WTC11 (cell line): ENCODE results near the gene SEMA6C. TPM values are rescaled to one million over a fixed set of nuclear protein-coding genes. Genes with fewer than 3 reads are reported as not detected.

Experiments
- ATAC-seq: fragments of 200-7000 bp; cut with Tn5 transposase; 2 replicates; pipeline ENCODE4 v1.10.0; 2021; ENCODE audit warnings: mild to moderate bottlenecking, moderate library complexity
- CTCF ChIA-PET: fragments of 300-600 bp; sonication (Branson Sonifier 250); formaldehyde crosslinking; loops from one replicate; lab custom pipeline; 2021; ENCODE audit warnings: antibody characterized with exemption; lab: Charles Lee
- POLR2A ChIA-PET: fragments of 350-600 bp; sonication (Branson Sonifier 250); formaldehyde crosslinking; loops from one replicate; lab custom pipeline; 2021; ENCODE audit warnings: antibody characterized with exemption; lab: Charles Lee
- DNase-seq: peaks from one replicate; pipeline ENCODE4 v3.0.0; 2021; ENCODE audit warnings: low spot score
- H3K27ac Mint-ChIP-seq: 2 replicates; pipeline ENCODE4 v1.8.0; 2021; ENCODE audit warnings: mixed read lengths
- H3K27me3 Mint-ChIP-seq: 2 replicates; pipeline ENCODE4 v1.8.0; 2021; ENCODE audit warnings: low read depth, mild to moderate bottlenecking, moderate library complexity, mixed read lengths
- H3K36me3 Mint-ChIP-seq: 2 replicates; pipeline ENCODE4 v1.8.0; 2021; ENCODE audit warnings: mixed read lengths
- H3K4me1 Mint-ChIP-seq: 2 replicates; pipeline ENCODE4 v1.8.0; 2022; ENCODE audit warnings: mixed read lengths
- H3K4me3 Mint-ChIP-seq: 2 replicates; pipeline ENCODE4 v1.8.0; 2021; ENCODE audit warnings: mild to moderate bottlenecking, moderate library complexity, mixed read lengths
- H3K9me3 Mint-ChIP-seq: 2 replicates; pipeline ENCODE4 v1.8.0; 2021; ENCODE audit warnings: mixed read lengths
- AFF4 ChIP-seq: sonication (generic); formaldehyde crosslinking; IDR thresholded peaks from 2 replicates; pipeline ENCODE4 v1.8.1; 2023; ENCODE audit warnings: mild to moderate bottlenecking, missing genetic modification reagents, borderline replicate concordance
- ATF1 ChIP-seq: sonication (generic); formaldehyde crosslinking; IDR thresholded peaks from 2 replicates; pipeline ENCODE4 v1.8.1; 2023; ENCODE audit warnings: mild to moderate bottlenecking, moderate library complexity, missing genetic modification reagents
- ATF2 ChIP-seq: sonication (generic); formaldehyde crosslinking; IDR thresholded peaks from 2 replicates; pipeline ENCODE4 v1.8.1; 2022; ENCODE audit warnings: low read depth, missing genetic modification reagents, borderline replicate concordance
- CBFB ChIP-seq: sonication (generic); formaldehyde crosslinking; IDR thresholded peaks from 2 replicates; pipeline ENCODE4 v1.8.1; 2022; ENCODE audit warnings: mild to moderate bottlenecking, low read depth, missing genetic modification reagents
- CREB1 ChIP-seq: sonication (generic); formaldehyde crosslinking; IDR thresholded peaks from 2 replicates; pipeline ENCODE4 v1.8.0; 2023; ENCODE audit warnings: mild to moderate bottlenecking, missing genetic modification reagents
- CREM ChIP-seq: sonication (generic); formaldehyde crosslinking; IDR thresholded peaks from 2 replicates; pipeline ENCODE4 v1.8.1; 2022; ENCODE audit warnings: mild to moderate bottlenecking, missing genetic modification reagents, moderate library complexity
- ESRRA ChIP-seq: sonication (generic); formaldehyde crosslinking; IDR thresholded peaks from 2 replicates; pipeline ENCODE4 v1.8.1; 2022; ENCODE audit warnings: mild to moderate bottlenecking, missing genetic modification reagents, borderline replicate concordance
- ETV6 ChIP-seq: sonication (generic); formaldehyde crosslinking; IDR thresholded peaks from 2 replicates; pipeline ENCODE4 v1.8.1; 2022; ENCODE audit warnings: mild to moderate bottlenecking, missing genetic modification reagents
- FOXJ3 ChIP-seq: sonication (generic); formaldehyde crosslinking; IDR thresholded peaks from 2 replicates; pipeline ENCODE4 v1.9.0; 2021; ENCODE audit warnings: missing genetic modification reagents, mild to moderate bottlenecking, borderline replicate concordance
- GABPB1 ChIP-seq: sonication (generic); formaldehyde crosslinking; IDR thresholded peaks from 2 replicates; pipeline ENCODE4 v1.8.1; 2023; ENCODE audit warnings: mild to moderate bottlenecking, missing genetic modification reagents
- GRHL2 ChIP-seq: fragments of 250-450 bp; sonication (Bioruptor Pico); IDR thresholded peaks from 2 replicates; pipeline ENCODE4 v1.8.0; 2022; ENCODE audit warnings: mild to moderate bottlenecking, moderate library complexity; ENCODE audit not compliant: insufficient replicate concordance, severe bottlenecking
- IRF1 ChIP-seq: sonication (generic); formaldehyde crosslinking; IDR thresholded peaks from 2 replicates; pipeline ENCODE4 v1.8.0; 2023; ENCODE audit warnings: missing genetic modification reagents
- KAT7 ChIP-seq: sonication (generic); formaldehyde crosslinking; IDR thresholded peaks from 2 replicates; pipeline ENCODE4 v1.8.1; 2023; ENCODE audit warnings: missing genetic modification reagents, mild to moderate bottlenecking, borderline replicate concordance
- MXD4 ChIP-seq: fragments of 250-450 bp; sonication (Bioruptor Pico); IDR thresholded peaks from 2 replicates; pipeline ENCODE4 v1.8.0; 2021; ENCODE audit warnings: mild to moderate bottlenecking, moderate library complexity, borderline replicate concordance
- NFYB ChIP-seq: sonication (generic); formaldehyde crosslinking; conservative IDR thresholded peaks from 2 replicates; pipeline ENCODE4 v1.8.0; 2022; ENCODE audit warnings: low read depth, missing genetic modification reagents
- NR1H2 ChIP-seq: sonication (generic); formaldehyde crosslinking; IDR thresholded peaks from 2 replicates; pipeline ENCODE4 v1.9.0; 2021; ENCODE audit warnings: mild to moderate bottlenecking, moderate library complexity, missing genetic modification reagents
- NR2C2 ChIP-seq: sonication (generic); formaldehyde crosslinking; IDR thresholded peaks from 2 replicates; pipeline ENCODE4 v1.8.0; 2022; ENCODE audit warnings: mild to moderate bottlenecking, missing genetic modification reagents
- NR3C1 ChIP-seq: sonication (generic); formaldehyde crosslinking; conservative IDR thresholded peaks from 2 replicates; pipeline ENCODE4 v1.8.1; 2023; ENCODE audit warnings: low read depth, mild to moderate bottlenecking, missing genetic modification reagents
- PRRX2 ChIP-seq: fragments of 250-450 bp; sonication (Bioruptor Pico); IDR thresholded peaks from 2 replicates; pipeline ENCODE4 v1.8.0; 2021; ENCODE audit warnings: mild to moderate bottlenecking
- RORB ChIP-seq: fragments of 250-450 bp; sonication (Bioruptor Pico); IDR thresholded peaks from 2 replicates; pipeline ENCODE4 v1.9.0; 2021; ENCODE audit warnings: mild to moderate bottlenecking
- SMAD4 ChIP-seq: sonication (generic); formaldehyde crosslinking; IDR thresholded peaks from 2 replicates; pipeline ENCODE4 v1.8.0; 2022; ENCODE audit warnings: mild to moderate bottlenecking, missing genetic modification reagents
- TP53 ChIP-seq: sonication (generic); formaldehyde crosslinking; IDR thresholded peaks from 2 replicates; pipeline ENCODE4 v1.8.1; 2023; ENCODE audit warnings: mild to moderate bottlenecking, missing genetic modification reagents
- ZNF138 ChIP-seq: sonication (generic); formaldehyde crosslinking; conservative IDR thresholded peaks from 2 replicates; pipeline ENCODE4 v1.8.1; 2022; ENCODE audit warnings: mild to moderate bottlenecking, moderate library complexity, missing genetic modification reagents
- total RNA-seq: library from RNA; stranded (reverse); gene quantifications from 3 replicates; pipeline ENCODE4 v1.2.3, GENCODE V29; 2021

The SEMA6C gene
- total RNA-seq, 1 experiment from 2014 or later, result 21.0 TPM

- TF ChIP-seq GABPB1 (CRISPR knock-in tag), result no peak
- no peak for TF ChIP-seq NR1H2 (CRISPR knock-in tag)
- no peak for TF ChIP-seq MXD4 (CRISPR knock-in tag)
- no peak for TF ChIP-seq PRRX2 (CRISPR knock-in tag)
- TF ChIP-seq RORB (CRISPR knock-in tag), result no peak
- TF ChIP-seq KAT7 (CRISPR knock-in tag), result no peak
- no peak for TF ChIP-seq ESRRA (CRISPR knock-in tag)
- TF ChIP-seq NFYB, result no peak
- TF ChIP-seq CBFB (CRISPR knock-in tag), result no peak
- no peak for TF ChIP-seq AFF4 (CRISPR knock-in tag)
Observed at GRCh38 chr1:151143057-151143435, 3.4 kb downstream of the SEMA6C start (continued).

GRCh38 chr1:151142411-151143056 is 3.9 kb downstream of the SEMA6C start:
- no peak overlapping the region for H3K27ac Mint-ChIP-seq
- POLR2A ChIA-PET, result interaction anchor here (1.4 kb wide), 1 partner anchor 11 kb away, joined by 5 read pairs; no protein-coding TSS in a partner anchor
- no peak for DNase-seq

More at GRCh38 chr1:151142411-151143056, 3.9 kb downstream of the SEMA6C start:
- peaks cover 27% of the 10 kb centered on the region for H3K27me3 Mint-ChIP-seq
- H3K4me3 Mint-ChIP-seq, result no peak overlapping the region
- TF ChIP-seq AFF4 (CRISPR knock-in tag) (no peak), NR2C2 (CRISPR knock-in tag) (no peak), ATF2 (CRISPR knock-in tag) (no peak), CREB1 (CRISPR knock-in tag) (no peak), TP53 (CRISPR knock-in tag) (no peak), ZNF138 (CRISPR knock-in tag) (no peak), MXD4 (CRISPR knock-in tag) (no peak), GRHL2 (no peak), NFYB (no peak), ETV6 (CRISPR knock-in tag) (no peak), FOXJ3 (CRISPR knock-in tag) (no peak), NR3C1 (CRISPR knock-in tag) (no peak), SMAD4 (CRISPR knock-in tag) (no peak), RORB (CRISPR knock-in tag) (no peak), IRF1 (no peak), CREM (CRISPR knock-in tag) (no peak), ATF1 (CRISPR knock-in tag) (no peak)
- CTCF ChIA-PET, result interaction anchor here (0.8 to 4.5 kb wide), 9 partner anchors 8 to 95 kb away, joined by 3 to 63 read pairs (median 24); partner anchors contain the start of genes C1orf56, GABPB2, LYSMD1 and TNFAIP8L2
- H3K4me1 Mint-ChIP-seq, result peaks cover 36% of the 10 kb centered on the region
- H3K9me3 Mint-ChIP-seq, result no peaks in the 10 kb centered on the region
- ATAC-seq, result no peak
- no peaks in the 10 kb centered on the region; the same call in 1 of the 2 replicates for H3K36me3 Mint-ChIP-seq
